GM13977 (cell line): ENCODE results near the gene SMC2.
A peak's percentile ranks its signal among the peaks of the same experiment; 100 is the strongest.

ENCODE experiments used
- DNase-seq: peaks from one replicate; pipeline ENCODE4 v3.0.0; 2012; ENCODE audit warnings: low spot score
- CTCF ChIP-seq: IDR thresholded peaks from 2 replicates; pipeline ENCODE4 v1.5.1; 2012; ENCODE audit warnings: mild to moderate bottlenecking, control low read depth; ENCODE audit not compliant: insufficient read depth; ENCODE audit errors: extremely low read depth, missing control alignments
- in situ Hi-C: fragments of 300-500 bp; cut with MboI; formaldehyde crosslinking; loops from one replicate; pipeline ENCODE4 v1.12.0; 2022; ENCODE audit warnings: low sequenced_read_pairs, low pct_unique_long_range_greater_than_20kb, mixed read lengths, inconsistent platforms; ENCODE audit not compliant: unreplicated experiment

SMC2 gene

DNA sequence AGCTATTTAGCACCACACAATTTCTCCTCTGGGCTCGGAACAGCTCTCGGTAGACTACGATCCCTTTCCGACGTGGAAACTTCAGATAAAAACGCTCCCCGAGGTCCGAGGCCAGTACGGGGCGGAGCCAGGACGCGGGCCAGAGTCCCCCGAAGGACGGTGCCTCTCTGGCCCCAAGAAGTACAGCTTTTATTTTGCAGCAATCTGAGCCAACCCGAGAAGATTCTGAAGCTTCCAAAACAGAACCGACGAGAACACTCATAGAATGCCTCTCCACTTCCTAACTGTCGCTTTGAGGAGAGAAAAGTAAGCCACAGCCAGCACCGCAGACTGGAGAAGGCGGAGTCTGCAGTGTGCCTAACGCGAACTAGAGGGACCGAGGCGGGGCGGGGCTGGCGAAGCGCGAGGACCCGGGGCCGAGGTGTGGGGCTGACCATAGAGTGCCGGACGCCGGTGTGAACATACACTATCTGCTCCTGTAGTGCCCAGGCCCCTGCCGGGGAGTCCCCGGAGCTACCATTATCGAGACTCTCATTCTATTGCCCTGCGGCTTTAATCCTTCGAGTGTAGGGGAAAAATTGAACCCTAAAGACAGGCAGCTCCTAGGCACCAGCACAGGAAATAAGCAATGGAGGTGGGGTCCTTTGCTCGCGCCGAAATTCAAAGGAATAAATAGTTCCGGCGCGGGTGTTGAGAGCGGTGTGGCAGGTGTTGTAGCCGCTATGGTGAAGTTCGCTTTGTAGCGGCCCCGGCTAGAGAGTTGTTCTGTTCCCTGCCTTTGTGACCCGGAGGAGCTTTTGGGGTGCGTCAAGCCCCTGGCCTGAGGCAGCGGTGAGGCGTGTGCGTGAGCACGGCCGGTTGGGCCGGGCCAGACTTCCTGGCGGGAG is at the start of gene SMC2:
Gene SMC2 (plus strand): TSS at position 663 of the 887 bp plus-strand sequence. CDS start 1,076 bp downstream, outside the sequence.
- peak; percentile 91 for DNase-seq
- in situ Hi-C loops, result no loop called here
- TF ChIP-seq CTCF, result no peak

- in situ Hi-C loops, result no loop called here
- TF ChIP-seq CTCF, result no peak
- no peak for DNase-seq
Measured at GRCh38 chr9:104068546-104068945, 25.6 kb upstream of the SMC2 start.

- no peak for TF ChIP-seq CTCF
- no peak for DNase-seq
- in situ Hi-C loops, result no loop called here
Measured at GRCh38 chr9:104069288-104069687, 24.8 kb upstream of the SMC2 start.

DNA sequence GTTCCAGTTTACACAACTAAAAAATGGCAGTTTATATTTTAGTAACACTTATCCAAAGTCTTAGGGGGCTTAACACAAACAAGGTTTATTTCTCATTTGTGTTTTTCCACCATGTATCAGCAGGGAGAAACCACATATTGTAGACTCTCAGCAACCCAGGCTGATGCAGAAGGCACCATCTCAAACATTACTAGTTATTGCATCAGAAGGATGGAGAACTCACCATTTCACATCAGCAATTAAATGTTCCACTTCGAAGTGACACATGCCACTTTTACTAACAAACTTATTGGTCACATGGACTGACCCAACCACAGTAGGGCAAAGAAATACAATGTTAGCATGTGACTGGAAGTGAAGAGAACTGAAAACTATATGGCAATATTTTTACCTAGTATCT is 22.5 kb upstream of the SMC2 start:
- no peak for DNase-seq
- in situ Hi-C loops, result no loop called here
- no peak for TF ChIP-seq CTCF

- in situ Hi-C loops, result no loop called here
Measured at GRCh38 chr9:104073098-104073769, 20.9 kb upstream of the SMC2 start.

GRCh38 chr9:104073770-104074133 is 20.4 kb upstream of the SMC2 start:
- TF ChIP-seq CTCF, result no peak
- in situ Hi-C loops, result no loop called here
- no peak for DNase-seq

More at GRCh38 chr9:104073098-104073769, 20.9 kb upstream of the SMC2 start:
- TF ChIP-seq CTCF, result no peak
- DNase-seq, result no peak
